Upper lobe of right lung (tissue), 1 donor: Measurements from ENCODE around the gene EXD3. TPM values are rescaled to one million over a fixed set of nuclear protein-coding genes. Genes with fewer than 3 reads are reported as not detected.

Source experiments
- ATAC-seq: fragments of 200-7000 bp; cut with Tn5 transposase; one replicate; pipeline ENCODE4 v1.9.1; 2020; ENCODE audit warnings: mild to moderate bottlenecking, moderate library complexity
- DNase-seq: peaks from one replicate; pipeline ENCODE4 v3.0.0-alpha.2; 2020
- H3K27ac ChIP-seq: fragments of 200-600 bp; one replicate; pipeline ENCODE4 v1.8.0; 2022
- H3K27me3 ChIP-seq: fragments of 200-600 bp; one replicate; pipeline ENCODE4 v1.8.0; 2022; ENCODE audit warnings: mild to moderate bottlenecking
- H3K36me3 ChIP-seq: fragments of 200-600 bp; one replicate; pipeline ENCODE4 v1.8.0; 2022
- H3K4me1 ChIP-seq: fragments of 200-600 bp; one replicate; pipeline ENCODE4 v1.8.0; 2022
- H3K4me3 ChIP-seq: fragments of 200-600 bp; one replicate; pipeline ENCODE4 v1.8.0; 2022; ENCODE audit warnings: mild to moderate bottlenecking
- H3K9me3 ChIP-seq: fragments of 200-600 bp; one replicate; pipeline ENCODE4 v1.8.0; 2022
- intact Hi-C: fragments of 100-400 bp; cut with DNase I; formaldehyde crosslinking; loops from one replicate; pipeline ENCODE4 v1.11.0; 2022
- total RNA-seq: library from RNA; stranded (reverse); fragmentation: NEBNext Ultra II Directional; extraction: Animal tissue kit (Norgen Biotek cat#: 25700); gene quantifications from one replicate; pipeline ENCODE4 v1.2.1, GENCODE V29; 2021
- TF ChIP-seq, protein P1 (sequence below): fragments of 200-600 bp; IDR thresholded peaks from one replicate; pipeline ENCODE4 v1.8.0; 2022; ENCODE audit warnings: antibody characterized with exemption
- donor health status: DM: no; HTN: yes; CAD: no; lungs with severe emphysema.

Gene EXD3
- total RNA-seq, 1 donor from 2014 or later: 27.3 TPM

DNA sequence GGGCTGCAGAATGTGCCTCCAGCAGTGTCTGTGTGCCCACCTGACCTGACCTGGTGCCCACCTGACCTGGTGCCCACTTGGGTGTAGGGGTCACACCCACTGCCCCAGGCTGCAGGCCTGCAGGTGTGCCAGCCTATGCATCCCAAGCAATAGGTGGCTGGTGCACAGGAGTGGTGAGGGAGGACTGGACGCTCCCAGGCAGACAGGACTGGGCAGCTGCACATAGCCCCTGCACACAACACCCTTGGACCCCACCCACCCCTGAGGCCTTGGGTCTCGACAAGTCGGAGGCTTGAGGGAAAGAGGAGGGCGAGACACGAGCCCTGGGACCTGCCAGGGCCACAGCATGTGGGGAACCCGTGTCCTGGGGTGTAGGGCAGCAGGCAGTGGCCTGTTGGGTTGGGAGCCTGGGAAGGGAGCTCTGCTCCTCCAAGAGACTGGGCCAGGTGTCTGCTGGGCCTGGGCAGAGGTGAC is 110.1 kb downstream of the EXD3 start:
- H3K27me3 ChIP-seq: peaks cover 17% of the 10 kb centered on the region
- TF ChIP-seq, protein P1, sequence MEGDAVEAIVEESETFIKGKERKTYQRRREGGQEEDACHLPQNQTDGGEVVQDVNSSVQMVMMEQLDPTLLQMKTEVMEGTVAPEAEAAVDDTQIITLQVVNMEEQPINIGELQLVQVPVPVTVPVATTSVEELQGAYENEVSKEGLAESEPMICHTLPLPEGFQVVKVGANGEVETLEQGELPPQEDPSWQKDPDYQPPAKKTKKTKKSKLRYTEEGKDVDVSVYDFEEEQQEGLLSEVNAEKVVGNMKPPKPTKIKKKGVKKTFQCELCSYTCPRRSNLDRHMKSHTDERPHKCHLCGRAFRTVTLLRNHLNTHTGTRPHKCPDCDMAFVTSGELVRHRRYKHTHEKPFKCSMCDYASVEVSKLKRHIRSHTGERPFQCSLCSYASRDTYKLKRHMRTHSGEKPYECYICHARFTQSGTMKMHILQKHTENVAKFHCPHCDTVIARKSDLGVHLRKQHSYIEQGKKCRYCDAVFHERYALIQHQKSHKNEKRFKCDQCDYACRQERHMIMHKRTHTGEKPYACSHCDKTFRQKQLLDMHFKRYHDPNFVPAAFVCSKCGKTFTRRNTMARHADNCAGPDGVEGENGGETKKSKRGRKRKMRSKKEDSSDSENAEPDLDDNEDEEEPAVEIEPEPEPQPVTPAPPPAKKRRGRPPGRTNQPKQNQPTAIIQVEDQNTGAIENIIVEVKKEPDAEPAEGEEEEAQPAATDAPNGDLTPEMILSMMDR: no peak
- no peaks in the 10 kb centered on the region for H3K9me3 ChIP-seq
- ATAC-seq (no peak), DNase-seq (peak; percentile 60)
- intact Hi-C loops: no loop called here
- no peaks in the 10 kb centered on the region for H3K36me3 ChIP-seq
- peaks cover 9% of the 10 kb centered on the region for H3K4me1 ChIP-seq
- no peak overlapping the region for H3K4me3 ChIP-seq
- H3K27ac ChIP-seq: no peak overlapping the region

DNA sequence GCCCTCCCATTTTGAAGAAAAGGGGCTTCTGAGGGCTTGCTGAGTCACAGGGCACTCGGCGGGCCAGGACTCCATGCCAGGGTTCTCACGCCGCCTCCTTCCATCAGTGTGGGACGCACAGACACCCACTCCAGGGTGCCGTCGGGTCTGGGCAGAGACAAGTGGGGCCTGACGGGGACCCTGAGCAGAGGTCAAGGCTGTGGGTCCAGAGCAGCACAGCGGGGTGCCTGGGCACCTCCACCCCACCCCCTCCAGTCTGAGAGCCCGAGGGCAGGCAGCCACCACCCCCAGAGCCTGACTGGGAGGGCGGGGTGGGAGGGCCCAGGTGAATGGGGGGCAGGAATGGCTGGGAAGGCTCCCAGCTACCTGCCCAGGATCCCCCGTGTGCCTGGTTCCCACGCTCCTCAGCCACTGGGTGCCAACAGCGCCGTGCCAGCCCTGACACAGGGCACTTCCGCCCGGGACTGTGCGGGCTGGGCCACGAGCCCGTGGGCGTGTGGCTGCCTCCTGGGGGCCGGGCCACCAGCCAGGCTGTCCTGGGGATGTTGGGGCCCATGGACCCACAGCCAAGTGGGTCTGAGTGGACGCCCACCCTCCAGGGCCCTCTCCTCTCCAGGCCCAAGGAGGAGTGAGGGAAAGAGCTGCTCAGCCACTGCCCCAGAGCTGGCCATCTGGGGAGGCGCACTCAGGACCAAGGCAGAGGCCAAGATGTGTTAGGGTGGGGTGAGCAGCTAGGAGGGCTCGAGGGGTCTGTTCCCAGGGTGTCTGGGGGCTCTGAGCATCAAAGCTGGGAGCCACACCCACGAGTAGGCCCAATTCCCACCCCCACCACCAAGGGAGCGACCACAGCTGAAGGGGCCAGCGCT is 110.7 kb downstream of the EXD3 start:
- Histone ChIP-seq H3K4me1 (peaks cover 15% of the 10 kb centered on the region), H3K27me3 (peaks cover 17% of the 10 kb centered on the region), H3K9me3 (no peaks in the 10 kb centered on the region), H3K27ac (no peak overlapping the region), H3K36me3 (no peaks in the 10 kb centered on the region), H3K4me3 (no peak overlapping the region)
- DNase-seq: peak; percentile 53
- TF ChIP-seq, protein P1: no peak
- intact Hi-C loops: no loop called here
- no peak for ATAC-seq

DNA sequence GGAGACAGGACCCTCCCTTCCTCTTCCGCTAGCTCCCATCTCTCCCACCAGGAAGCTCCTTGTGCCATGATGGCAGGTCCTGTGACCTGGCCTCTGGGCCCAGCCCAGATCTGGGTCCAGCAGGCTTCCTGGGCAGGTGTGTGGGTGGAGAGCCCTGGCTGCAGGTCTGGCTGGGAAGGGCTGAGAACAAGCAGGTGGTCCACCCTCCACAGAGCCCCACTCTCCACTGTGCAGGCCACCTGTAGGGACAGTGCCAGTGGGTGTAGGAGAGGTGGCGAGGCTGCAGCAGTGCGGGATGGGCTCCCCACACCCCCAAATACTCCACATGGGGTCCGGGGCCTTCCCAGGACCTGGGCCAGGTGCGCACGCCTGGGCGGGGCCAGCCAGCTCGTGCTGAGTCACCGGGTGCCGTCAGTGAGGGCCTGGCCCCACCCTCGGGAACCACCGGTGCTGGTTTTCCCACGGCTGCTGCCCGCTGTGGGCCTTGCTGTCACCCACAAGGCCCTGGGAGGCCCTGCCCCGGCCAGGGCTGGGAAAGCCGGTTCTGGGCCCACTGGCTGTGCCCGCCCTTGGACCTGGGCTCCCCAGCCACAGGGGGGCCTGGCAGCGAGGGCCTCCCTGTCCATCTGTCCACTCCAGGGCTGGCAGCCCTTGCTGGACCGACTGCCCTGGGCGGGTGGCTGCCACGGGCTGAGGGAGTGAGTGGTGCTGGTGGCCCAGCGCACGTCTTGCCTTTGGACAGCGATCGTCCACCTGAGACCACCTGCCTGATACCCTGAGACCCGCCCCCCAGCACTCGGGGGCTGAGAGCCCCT is 111.6 kb downstream of the EXD3 start:
- ATAC-seq (peak; percentile 37), DNase-seq (peak; percentile 78)
- Histone ChIP-seq H3K4me1 (peaks cover 20% of the 10 kb centered on the region), H3K27me3 (peaks cover 10% of the 10 kb centered on the region), H3K4me3 (no peak overlapping the region), H3K27ac (no peak overlapping the region), H3K9me3 (no peaks in the 10 kb centered on the region), H3K36me3 (no peaks in the 10 kb centered on the region)
- intact Hi-C loops: no loop called here
- TF ChIP-seq, protein P1: no peak

DNA sequence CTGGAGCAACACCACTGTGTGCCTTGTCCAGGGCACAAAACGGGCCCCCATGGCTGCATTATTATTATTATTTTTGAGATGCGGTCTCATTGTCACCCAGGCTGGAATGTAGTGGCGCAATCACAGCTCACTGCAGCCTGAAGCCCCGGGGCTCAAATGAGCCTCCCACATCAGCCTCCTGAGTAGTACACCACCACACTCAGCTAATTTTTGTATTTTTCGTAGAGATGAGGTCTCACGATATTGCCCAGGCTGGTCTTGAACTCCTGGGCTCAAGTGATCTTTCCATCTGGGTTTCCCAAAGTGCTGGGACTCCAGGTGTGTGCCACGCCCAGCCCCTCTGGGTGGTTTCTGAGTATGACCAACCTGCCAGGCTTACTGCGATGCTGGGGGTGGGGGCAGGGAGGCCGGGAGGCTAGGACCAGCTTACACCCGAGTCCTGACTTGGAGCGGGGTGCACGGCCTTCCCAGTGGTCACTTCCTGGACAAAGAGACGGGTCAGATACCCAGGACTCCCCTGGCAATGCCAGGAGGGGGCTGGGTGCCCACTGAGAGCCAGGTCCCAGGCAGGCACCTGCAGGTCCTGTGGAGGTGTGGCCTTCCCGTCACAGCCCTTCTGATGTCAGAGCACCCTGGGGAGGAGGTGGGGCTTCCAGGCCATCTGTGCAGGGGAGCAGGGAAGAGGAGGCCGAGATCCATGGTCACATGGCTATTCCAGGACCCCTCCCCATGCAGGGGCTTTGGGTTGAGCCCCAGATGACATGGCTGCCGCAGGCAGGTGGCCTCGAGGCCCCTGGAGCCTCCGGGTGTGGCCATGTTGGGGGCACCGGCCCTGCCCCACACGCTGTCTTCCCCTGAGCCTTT is 112.5 kb downstream of the EXD3 start:
- H3K4me3 ChIP-seq: no peak overlapping the region
- DNase-seq (no peak), ATAC-seq (no peak)
- H3K36me3 ChIP-seq: no peaks in the 10 kb centered on the region
- H3K9me3 ChIP-seq: no peaks in the 10 kb centered on the region
- TF ChIP-seq, protein P1: no peak
- peaks cover 27% of the 10 kb centered on the region for H3K4me1 ChIP-seq
- H3K27me3 ChIP-seq: peaks cover 6% of the 10 kb centered on the region
- no peak overlapping the region for H3K27ac ChIP-seq
- intact Hi-C loops: no loop called here
